ENCODE data around the gene HAVCR2. TPM values are rescaled to one million over a fixed set of nuclear protein-coding genes. Genes with fewer than 3 reads are reported as not detected.

The HAVCR2 gene
- total and polyA plus RNA-seq, 9 of the 15 experiments (the other 6 are each of a cell fraction or from before 2014, with no cell fraction given): 0.04 to 0.11 (median 0.06) TPM; not detected in 5

DNA sequence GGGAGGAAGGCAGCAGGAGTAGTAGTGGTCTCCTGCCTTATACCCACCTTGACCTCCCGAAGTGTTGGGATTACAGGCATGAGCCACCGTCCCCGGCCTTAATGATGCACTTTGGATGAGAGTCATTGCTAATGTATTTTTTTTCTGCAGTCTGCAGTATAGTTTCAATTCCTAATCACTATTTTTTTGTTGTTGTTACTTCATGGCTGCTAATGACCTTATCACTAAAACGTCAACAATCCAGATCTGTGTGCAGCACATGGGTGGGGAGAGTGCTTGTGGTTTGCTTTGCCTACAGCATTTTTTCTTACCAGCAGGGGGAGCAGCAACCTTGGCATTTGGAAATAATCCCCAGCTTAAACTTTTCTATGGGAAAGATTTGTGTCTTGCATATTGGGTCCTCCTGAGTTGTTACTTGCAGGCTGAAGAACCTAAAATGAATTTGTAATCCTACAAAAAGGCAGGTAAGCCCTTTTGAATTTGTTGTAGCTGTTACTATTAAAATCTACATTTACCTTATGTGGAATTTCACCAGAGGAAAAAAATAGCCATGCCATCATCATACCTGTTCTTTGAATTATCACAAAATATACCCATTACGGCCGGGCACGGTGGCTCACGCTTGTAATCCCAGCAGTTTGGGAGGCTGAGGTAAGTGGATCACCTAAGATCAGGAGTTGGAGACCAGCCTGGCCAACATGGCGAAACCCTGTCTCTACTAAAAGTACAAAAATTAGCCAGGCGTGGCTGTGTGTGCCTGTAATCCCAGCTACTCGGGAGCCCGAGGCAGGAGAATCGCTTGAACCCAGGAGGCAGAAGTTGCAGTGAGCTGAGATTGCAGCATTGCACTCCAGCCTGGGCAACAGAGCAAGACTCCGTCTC, 40.1 kb upstream of the HAVCR2 start (continued):
- TF ChIP-seq, protein P1, sequence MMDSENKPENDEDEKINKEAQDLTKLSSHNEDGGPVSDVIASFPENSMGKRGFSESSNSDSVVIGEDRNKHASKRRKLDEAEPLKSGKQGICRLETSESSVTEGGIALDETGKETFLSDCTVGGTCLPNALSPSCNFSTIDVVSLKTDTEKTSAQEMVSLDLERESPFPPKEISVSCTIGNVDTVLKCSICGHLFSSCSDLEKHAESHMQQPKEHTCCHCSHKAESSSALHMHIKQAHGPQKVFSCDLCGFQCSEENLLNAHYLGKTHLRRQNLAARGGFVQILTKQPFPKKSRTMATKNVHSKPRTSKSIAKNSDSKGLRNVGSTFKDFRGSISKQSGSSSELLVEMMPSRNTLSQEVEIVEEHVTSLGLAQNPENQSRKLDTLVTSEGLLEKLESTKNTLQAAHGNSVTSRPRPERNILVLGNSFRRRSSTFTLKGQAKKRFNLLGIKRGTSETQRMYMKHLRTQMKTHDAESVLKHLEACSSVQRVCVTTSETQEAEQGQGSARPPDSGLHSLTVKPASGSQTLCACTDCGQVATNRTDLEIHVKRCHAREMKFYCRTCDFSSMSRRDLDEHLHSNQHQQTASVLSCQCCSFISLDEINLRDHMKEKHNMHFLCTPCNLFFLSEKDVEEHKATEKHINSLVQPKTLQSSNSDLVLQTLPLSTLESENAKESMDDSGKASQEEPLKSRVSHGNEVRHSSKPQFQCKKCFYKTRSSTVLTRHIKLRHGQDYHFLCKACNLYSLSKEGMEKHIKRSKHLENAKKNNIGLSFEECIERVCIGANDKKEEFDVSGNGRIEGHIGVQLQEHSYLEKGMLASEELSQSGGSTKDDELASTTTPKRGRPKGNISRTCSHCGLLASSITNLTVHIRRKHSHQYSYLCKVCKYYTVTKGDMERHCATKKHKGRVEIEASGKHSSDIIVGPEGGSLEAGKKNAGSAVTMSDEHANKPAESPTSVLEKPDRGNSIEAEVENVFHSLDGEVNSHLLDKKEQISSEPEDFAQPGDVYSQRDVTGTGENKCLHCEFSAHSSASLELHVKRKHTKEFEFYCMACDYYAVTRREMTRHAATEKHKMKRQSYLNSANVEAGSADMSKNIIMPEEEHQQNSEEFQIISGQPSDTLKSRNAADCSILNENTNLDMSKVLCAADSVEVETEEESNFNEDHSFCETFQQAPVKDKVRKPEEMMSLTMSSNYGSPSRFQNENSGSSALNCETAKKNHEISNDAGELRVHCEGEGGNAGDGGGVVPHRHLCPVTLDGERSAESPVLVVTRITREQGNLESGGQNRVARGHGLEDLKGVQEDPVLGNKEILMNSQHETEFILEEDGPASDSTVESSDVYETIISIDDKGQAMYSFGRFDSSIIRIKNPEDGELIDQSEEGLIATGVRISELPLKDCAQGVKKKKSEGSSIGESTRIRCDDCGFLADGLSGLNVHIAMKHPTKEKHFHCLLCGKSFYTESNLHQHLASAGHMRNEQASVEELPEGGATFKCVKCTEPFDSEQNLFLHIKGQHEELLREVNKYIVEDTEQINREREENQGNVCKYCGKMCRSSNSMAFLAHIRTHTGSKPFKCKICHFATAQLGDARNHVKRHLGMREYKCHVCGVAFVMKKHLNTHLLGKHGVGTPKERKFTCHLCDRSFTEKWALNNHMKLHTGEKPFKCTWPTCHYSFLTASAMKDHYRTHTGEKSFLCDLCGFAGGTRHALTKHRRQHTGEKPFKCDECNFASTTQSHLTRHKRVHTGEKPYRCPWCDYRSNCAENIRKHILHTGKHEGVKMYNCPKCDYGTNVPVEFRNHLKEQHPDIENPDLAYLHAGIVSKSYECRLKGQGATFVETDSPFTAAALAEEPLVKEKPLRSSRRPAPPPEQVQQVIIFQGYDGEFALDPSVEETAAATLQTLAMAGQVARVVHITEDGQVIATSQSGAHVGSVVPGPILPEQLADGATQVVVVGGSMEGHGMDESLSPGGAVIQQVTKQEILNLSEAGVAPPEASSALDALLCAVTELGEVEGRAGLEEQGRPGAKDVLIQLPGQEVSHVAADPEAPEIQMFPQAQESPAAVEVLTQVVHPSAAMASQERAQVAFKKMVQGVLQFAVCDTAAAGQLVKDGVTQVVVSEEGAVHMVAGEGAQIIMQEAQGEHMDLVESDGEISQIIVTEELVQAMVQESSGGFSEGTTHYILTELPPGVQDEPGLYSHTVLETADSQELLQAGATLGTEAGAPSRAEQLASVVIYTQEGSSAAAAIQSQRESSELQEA (IDR thresholded peaks at IDR 0.05; ENCODE audit: low read depth): no peak
- TF ChIP-seq CCAR2 (IDR thresholded peaks at IDR 0.05; ENCODE audit: low read depth, low read length): no peak
- no peak for TF ChIP-seq ETV5 (CRISPR knock-in tag; IDR thresholded peaks at IDR 0.05; ENCODE audit: low read depth)
- no peak for TF ChIP-seq POLR3A (IDR thresholded peaks at IDR 0.05; ENCODE audit: borderline replicate concordance, extremely low read depth, insufficient read depth, insufficient read length)
- TF ChIP-seq ZNF644 (tag; IDR thresholded peaks at IDR 0.05; ENCODE audit: low read depth): no peak
- TF ChIP-seq KDM5B (IDR thresholded peaks at IDR 0.05; ENCODE audit: insufficient replicate concordance, low read depth, low read length): no peak
- no peak for TF ChIP-seq ZNF57 (CRISPR knock-in tag; IDR thresholded peaks at IDR 0.05)
- TF ChIP-seq, protein P2, sequence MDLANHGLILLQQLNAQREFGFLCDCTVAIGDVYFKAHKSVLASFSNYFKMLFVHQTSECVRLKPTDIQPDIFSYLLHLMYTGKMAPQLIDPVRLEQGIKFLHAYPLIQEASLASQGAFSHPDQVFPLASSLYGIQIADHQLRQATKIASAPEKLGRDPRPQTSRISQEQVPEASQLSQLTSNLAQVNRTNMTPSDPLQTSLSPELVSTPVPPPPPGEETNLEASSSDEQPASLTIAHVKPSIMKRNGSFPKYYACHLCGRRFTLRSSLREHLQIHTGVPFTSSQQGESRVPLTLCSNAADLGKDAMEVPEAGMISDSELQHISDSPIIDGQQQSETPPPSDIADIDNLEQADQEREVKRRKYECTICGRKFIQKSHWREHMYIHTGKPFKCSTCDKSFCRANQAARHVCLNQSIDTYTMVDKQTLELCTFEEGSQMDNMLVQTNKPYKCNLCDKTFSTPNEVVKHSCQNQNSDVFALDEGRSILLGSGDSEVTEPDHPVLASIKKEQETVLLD (IDR thresholded peaks at IDR 0.05): no peak
- TF ChIP-seq FUS (optimal IDR thresholded peaks at IDR 0.05; ENCODE audit: low read depth, low read length): no peak
- TF ChIP-seq ZNF124 (CRISPR knock-in tag; IDR thresholded peaks at IDR 0.05): no peak
- no peak for TF ChIP-seq CHD2 (IDR thresholded peaks at IDR 0.05; ENCODE audit: low read depth, low read length)
- TF ChIP-seq RBM17 (IDR thresholded peaks at IDR 0.05; ENCODE audit: borderline replicate concordance, low read depth, low read length): no peak
- TF ChIP-seq MYNN (IDR thresholded peaks at IDR 0.05): no peak
- no peak for TF ChIP-seq MYNN (CRISPR knock-in tag; IDR thresholded peaks at IDR 0.05)

Data from K562 (cell line).